HL-60/S4 (cell line): ENCODE results near the gene AIFM3.
"Not testable (repeated sequence)": the region's sequence is repeated elsewhere in the genome, so short reads cannot be mapped to it uniquely, and the experiment has no call there.

Source experiments
- in situ Hi-C: fragments of 300-500 bp; cut with MboI; formaldehyde crosslinking; loops from 2 replicates; pipeline ENCODE4 v1.14.3; 2022; ENCODE audit warnings: low sequenced_read_pairs

The AIFM3 gene

DNA sequence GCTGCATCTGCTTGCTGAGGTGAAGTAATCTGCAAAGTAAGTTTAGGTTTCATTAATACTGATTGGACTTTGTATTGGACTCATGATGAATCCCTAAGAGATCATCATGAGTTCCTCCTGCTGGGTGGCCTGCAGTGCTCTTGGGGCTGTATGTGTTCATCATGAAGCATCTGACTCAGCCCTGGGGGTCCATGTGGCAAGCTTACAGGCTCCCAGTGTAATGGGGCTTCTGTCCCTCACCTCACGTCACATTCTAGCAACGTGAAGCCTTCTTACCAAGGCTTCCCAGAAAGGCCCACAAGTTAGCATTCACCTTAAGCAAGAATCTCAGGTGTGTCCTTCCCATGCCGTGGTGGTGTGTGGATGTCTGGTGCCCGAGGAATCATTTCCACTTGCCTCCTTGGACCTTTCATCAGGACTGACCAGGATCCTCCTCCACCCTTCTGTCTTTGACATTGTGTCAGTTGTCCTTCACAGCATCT is 26.1 kb upstream of the AIFM3 start:
- in situ Hi-C loops = no loop called here

GRCh38 chr22:20942203-20942902 is 24.7 kb upstream of the AIFM3 start:
- in situ Hi-C loops = not testable (repeated sequence)

DNA sequence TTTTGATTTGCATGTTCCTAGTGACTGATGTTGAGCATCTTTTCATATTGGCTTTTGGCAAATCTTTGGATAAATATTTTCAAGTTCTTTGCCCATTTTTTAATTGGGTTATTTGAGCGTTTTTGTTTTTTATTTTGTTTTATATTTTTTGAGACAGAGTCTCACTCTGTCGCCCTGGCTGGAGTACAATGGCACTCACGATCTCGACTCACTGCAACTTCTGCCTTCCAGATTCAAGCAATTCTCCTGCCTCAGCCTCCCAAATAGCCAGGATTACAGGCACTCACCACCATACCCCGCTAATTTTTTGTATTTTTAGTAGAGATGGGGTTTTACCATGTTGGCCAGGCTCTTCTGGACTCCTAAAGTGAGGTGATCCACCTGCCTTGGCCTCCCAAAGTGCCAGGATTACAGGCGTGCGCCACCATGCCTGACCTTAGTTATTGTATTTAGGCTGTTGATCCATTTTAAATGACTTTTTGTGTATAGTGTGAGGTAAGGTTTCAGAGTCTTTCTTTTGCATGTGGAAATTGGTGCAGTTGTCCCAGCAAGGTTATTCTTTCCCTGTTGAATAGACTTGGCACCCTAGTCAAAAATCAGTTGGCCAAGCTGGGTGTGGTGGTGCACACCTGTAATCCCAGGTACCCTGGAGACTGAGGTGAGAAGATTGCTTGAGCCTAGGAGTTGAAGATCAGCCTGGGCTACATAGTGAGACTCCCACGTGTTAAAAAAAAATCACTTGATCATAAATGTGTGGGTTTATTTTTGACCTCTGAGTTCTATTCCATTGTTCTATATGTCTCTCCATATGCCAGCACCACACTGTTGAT is 23.7 kb upstream of the AIFM3 start:
- in situ Hi-C loops = no loop called here

DNA sequence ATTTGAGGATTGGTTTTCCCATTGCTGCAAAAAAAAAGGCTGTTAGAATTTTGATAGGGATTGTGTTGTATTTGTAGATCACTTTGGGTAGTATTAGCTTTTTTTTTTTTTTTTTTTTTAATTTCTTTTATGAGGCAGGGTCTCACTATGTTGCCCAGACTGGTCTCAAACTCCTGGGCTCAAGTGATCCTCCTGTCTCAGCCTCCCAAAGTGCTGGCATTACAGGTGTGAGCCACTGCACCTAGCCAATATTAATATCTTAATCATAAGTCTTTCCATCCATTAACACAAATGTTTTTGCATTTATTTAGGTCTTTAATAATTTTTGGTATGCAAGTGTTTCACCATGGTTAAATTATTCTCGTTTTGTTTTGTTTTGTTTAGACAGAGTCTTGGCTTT is 23.0 kb upstream of the AIFM3 start:
- in situ Hi-C loops = no loop called here

DNA sequence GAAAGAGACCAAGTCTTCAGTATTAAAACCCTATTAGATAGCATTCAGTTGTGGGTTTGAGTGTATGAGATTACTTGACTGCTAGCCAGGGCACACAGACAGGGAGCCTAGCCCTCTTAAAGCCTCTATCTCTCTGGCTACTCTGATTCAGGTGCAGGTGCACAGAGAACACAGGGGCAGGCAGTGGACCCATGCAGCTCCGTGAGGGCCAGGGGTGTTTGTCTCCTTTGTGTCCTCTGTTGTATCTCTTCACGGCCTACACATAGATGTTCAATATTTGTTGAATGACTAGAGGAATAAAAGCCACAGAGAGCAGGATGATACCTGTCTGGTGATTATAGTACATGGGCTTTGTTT is 21.5 kb upstream of the AIFM3 start:
- in situ Hi-C loops = no loop called here

GRCh38 chr22:20946080-20946986 is 20.7 kb upstream of the AIFM3 start:
- in situ Hi-C loops = no loop called here

GRCh38 chr22:20946991-20947390 is 20.1 kb upstream of the AIFM3 start:
- in situ Hi-C loops = no loop called here

DNA sequence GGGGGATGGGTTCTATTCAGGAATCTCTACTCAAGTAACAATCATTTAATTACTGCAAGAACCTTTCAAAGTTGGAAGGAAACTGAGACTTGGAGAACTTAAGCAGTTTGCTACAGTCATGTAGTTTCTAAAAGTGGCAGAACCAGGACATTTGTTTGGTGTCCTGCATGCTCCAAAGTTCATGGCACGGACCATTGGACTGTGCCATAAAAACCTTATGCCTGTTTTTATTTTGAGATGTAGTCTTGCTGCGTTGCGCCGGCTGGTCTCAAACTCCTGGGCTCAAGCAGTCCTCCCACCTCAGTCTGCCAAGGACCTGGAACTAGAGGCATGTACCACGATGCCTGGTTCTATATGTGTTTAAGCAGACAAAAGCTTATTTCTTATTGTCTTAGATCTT is 18.6 kb upstream of the AIFM3 start:
- in situ Hi-C loops = no loop called here

GRCh38 chr22:20948989-20949388 is 18.1 kb upstream of the AIFM3 start:
- in situ Hi-C loops = no loop called here

- in situ Hi-C loops = no loop called here
Measured at GRCh38 chr22:20949698-20950183, 17.3 kb upstream of the AIFM3 start.

DNA sequence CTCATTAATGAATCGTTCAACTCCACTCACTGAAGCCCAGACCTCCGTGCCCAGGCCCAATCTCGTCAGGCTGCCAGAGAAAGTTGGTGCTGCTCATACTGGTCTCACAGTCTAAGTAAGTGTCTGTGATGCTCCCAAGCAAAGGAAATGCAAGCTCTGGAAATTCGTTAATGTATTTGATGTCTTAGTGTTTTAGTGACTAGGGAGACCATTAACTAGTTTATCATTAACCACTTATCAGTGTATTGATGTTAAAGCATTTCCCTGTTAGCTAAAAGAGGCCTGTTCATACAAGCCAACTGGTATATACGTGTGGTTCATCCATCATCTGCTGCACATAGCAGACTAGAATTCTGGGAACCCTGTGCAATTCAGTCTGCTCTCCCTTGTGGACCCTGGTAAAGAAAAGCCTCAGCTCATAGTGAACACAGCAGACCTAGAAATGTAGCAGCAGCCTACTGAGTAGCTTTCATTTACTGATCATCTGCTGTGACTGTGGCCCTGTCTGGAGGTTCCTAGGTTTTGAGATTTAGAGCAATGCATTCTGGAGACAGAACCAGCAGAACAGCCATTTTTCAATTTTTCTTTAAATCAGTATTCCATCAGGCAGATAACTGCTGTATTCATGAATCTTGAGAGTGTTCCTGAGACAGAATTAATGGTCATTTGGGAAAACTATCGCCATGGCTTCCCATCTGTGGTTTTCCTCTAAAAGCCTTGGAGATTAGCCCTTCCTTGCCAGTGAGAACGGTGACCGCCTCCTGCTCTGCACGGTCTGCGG is 15.7 kb upstream of the AIFM3 start:
- in situ Hi-C loops = no loop called here

DNA sequence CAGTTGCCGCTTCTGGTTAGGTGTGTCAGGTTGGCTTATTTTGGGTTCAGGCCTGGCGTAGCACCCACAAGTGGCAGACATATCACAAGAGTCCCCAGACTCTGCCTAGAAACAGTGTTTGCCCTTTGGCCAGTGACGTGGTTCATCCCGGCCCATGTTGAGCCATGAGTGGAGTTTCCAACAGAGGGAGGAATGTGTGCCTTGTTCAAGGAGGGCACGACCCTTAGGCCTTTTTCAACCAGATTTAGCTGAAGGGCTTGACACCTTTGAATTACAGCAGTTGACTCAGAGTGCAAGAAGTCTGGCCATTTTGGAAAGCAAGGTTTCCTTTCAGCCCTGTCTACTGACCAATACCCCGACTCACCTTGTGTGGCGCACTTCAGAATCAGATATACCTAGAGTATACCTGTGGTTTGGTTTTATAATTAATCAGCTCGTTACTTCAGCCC is 15.1 kb upstream of the AIFM3 start:
- in situ Hi-C loops = no loop called here

GRCh38 chr22:20952544-20953341 is 14.3 kb upstream of the AIFM3 start:
- in situ Hi-C loops = no loop called here

DNA sequence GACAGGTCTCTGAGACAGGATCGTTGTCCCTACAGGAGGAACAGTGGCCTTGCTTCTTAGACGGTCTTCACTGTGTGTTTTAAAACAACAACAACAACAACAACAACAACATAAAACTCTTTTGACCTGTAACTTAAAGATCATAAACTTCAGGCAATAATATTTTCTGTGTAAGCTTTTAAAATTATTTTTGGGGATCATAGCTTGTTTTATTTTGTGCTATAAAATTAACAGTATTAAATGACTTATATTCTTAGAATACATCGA is 13.8 kb upstream of the AIFM3 start:
- in situ Hi-C loops = no loop called here

GRCh38 chr22:20953668-20954500 is 13.2 kb upstream of the AIFM3 start:
- in situ Hi-C loops = no loop called here

GRCh38 chr22:20955548-20955947 is 11.5 kb upstream of the AIFM3 start:
- in situ Hi-C loops = no loop called here

- in situ Hi-C loops = no loop called here
Measured at GRCh38 chr22:20956258-20957101, 10.6 kb upstream of the AIFM3 start.

DNA sequence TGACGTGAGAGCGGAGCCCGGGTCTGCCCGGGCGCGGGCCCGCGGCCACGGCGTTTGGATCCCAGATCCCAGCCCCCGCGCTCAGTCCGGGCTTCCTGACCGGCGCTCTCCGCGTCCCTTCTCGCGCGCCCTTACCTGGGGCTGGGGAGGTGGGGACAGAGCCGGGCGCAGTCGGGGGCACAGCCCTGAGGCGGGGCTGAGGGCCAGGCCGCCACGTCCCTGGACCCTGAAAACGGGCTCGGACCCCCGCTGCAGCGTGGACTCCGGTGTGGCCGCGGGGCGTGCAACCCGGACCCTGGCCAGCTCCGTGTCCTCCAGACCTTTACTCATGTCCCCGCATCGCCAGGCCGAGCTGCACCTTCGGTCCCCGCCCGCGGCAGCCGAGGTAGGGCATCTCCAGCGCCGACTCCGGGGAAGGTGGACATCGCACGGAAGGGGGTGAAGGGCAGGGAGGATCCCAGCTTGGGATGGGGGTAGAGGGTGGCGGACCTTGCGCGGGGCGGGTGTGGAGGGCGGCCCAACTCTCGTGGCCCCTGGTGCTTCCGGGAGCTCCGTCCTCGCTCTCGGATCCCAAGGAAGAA is 9.9 kb upstream of the AIFM3 start:
- in situ Hi-C loops = no loop called here
